ENCODE data around the gene RSPH6A. TPM values are rescaled to one million over a fixed set of nuclear protein-coding genes. Genes with fewer than 3 reads are reported as not detected.
"Not testable (repeated sequence)": the region's sequence is repeated elsewhere in the genome, so short reads cannot be mapped to it uniquely, and the experiment has no call there.

The RSPH6A gene
- total RNA-seq, 4 donors from 2014 or later: 0.23 TPM; not detected in 3

- Histone ChIP-seq H3K36me3 (no peaks in the 10 kb centered on the region), H3K4me3 (no peak overlapping the region), H3K27ac (no peak overlapping the region), H3K4me1 (peaks cover 0 to 7% (median 0%) of the 10 kb centered on the region in 3 donors), H3K27me3 (no peaks in the 10 kb centered on the region), H3K9me3 (no peaks in the 10 kb centered on the region)
- no peak for TF ChIP-seq POLR2AphosphoS5 (IDR thresholded peaks at IDR 0.05)
- no peak for TF ChIP-seq EP300 (IDR thresholded peaks at IDR 0.05)
- no peak for TF ChIP-seq POLR2A (IDR thresholded peaks at IDR 0.05)
- TF ChIP-seq CTCF (IDR thresholded peaks at IDR 0.05): no peak
- no peak for ATAC-seq
Observed at GRCh38 chr19:45805719-45806118, 9.4 kb downstream of the RSPH6A start.

- no peak for TF ChIP-seq POLR2AphosphoS5 (IDR thresholded peaks at IDR 0.05)
- TF ChIP-seq CTCF (IDR thresholded peaks at IDR 0.05): no peak
- no peak for TF ChIP-seq EP300 (IDR thresholded peaks at IDR 0.05)
- TF ChIP-seq POLR2A (IDR thresholded peaks at IDR 0.05): no peak
- H3K9me3 ChIP-seq: no peaks in the 10 kb centered on the region
- H3K27me3 ChIP-seq: no peaks in the 10 kb centered on the region
- no peak overlapping the region for H3K4me3 ChIP-seq
- peaks cover 0 to 6% (median 0%) of the 10 kb centered on the region in 3 donors for H3K4me1 ChIP-seq
- no peaks in the 10 kb centered on the region for H3K36me3 ChIP-seq
- WGBS, 2 donors (ENCODE audit: low coverage in 1 of 2): no CpG with 5 or more reads among the region's 8 CpGs
- ATAC-seq: no peak
- no peak overlapping the region for H3K27ac ChIP-seq
Observed at GRCh38 chr19:45804959-45805230, 10.2 kb downstream of the RSPH6A start.

- TF ChIP-seq CTCF (IDR thresholded peaks at IDR 0.05) (no peak), POLR2A (IDR thresholded peaks at IDR 0.05) (no peak), EP300 (IDR thresholded peaks at IDR 0.05) (no peak), POLR2AphosphoS5 (IDR thresholded peaks at IDR 0.05) (no peak)
- 80 to 92% methylated on average over 4 to 5 of the region's 57 CpGs for WGBS, 2 donors (ENCODE audit: low coverage in 1 of 2)
- no peak for ATAC-seq
Observed at GRCh38 chr19:45804140-45804958, 10.8 kb downstream of the RSPH6A start.

GRCh38 chr19:45801603-45802175 lies 13.4 kb downstream of the RSPH6A start:
- H3K9me3 ChIP-seq: no peaks in the 10 kb centered on the region
- H3K4me1 ChIP-seq: peaks cover 0 to 13% (median 3%) of the 10 kb centered on the region in 3 donors
- no peak overlapping the region for H3K27ac ChIP-seq
- H3K27me3 ChIP-seq: no peaks in the 10 kb centered on the region
- ATAC-seq: no peak
- no peak for TF ChIP-seq POLR2A (IDR thresholded peaks at IDR 0.05)
- no peak for TF ChIP-seq CTCF (IDR thresholded peaks at IDR 0.05)
- no peak for TF ChIP-seq EP300 (IDR thresholded peaks at IDR 0.05)
- no peak for TF ChIP-seq POLR2AphosphoS5 (IDR thresholded peaks at IDR 0.05)
- no peaks in the 10 kb centered on the region for H3K36me3 ChIP-seq
- WGBS, 2 donors (ENCODE audit: low coverage in 1 of 2): 64 to 86% methylated on average over 5 of the region's 7 CpGs
- H3K4me3 ChIP-seq: no peak overlapping the region

More at GRCh38 chr19:45804140-45804958, 10.8 kb downstream of the RSPH6A start:
- H3K9me3 ChIP-seq: no peaks in the 10 kb centered on the region
- H3K27ac ChIP-seq: no peak overlapping the region
- H3K36me3 ChIP-seq: no peaks in the 10 kb centered on the region
- no peak overlapping the region for H3K4me3 ChIP-seq
- H3K4me1 ChIP-seq: peaks cover 0 to 4% (median 0%) of the 10 kb centered on the region in 3 donors
- H3K27me3 ChIP-seq: no peaks in the 10 kb centered on the region

GRCh38 chr19:45800070-45800553 lies 15.0 kb downstream of the RSPH6A start:
- WGBS, 2 donors (ENCODE audit: low coverage in 1 of 2): 60 to 64% methylated on average over 2 of the region's 8 CpGs
- Histone ChIP-seq H3K4me3 (no peak overlapping the region), H3K36me3 (no peaks in the 10 kb centered on the region), H3K9me3 (no peaks in the 10 kb centered on the region), H3K4me1 (peaks cover 0 to 13% (median 3%) of the 10 kb centered on the region in 3 donors), H3K27ac (no peak overlapping the region), H3K27me3 (no peaks in the 10 kb centered on the region)
- TF ChIP-seq POLR2A (IDR thresholded peaks at IDR 0.05) (no peak), POLR2AphosphoS5 (IDR thresholded peaks at IDR 0.05) (no peak), EP300 (IDR thresholded peaks at IDR 0.05) (no peak), CTCF (IDR thresholded peaks at IDR 0.05) (no peak)
- no peak for ATAC-seq

- ATAC-seq, H3K27ac ChIP-seq, H3K4me3 ChIP-seq: not testable (repeated sequence)
Observed at GRCh38 chr19:45799541-45799940, 15.6 kb downstream of the RSPH6A start.

More at GRCh38 chr19:45799541-45799940, 15.6 kb downstream of the RSPH6A start:
- 60 to 73% methylated on average over 1 to 5 of the region's 5 CpGs for WGBS, 2 donors (ENCODE audit: low coverage in 1 of 2)
- not testable (repeated sequence) for H3K27me3 ChIP-seq, H3K9me3 ChIP-seq, H3K36me3 ChIP-seq
- peaks cover 0 to 13% (median 3%) of the 10 kb centered on the region in 3 donors for H3K4me1 ChIP-seq

Data from gastroesophageal sphincter (tissue), 4 donors.